GDM1 (cell line): ENCODE results near the gene APP.

Experiments used
- DNase-seq: peaks from one replicate; lab custom pipeline; 2025; lab: John Stamatoyannopoulos, UW

APP gene

GRCh38 chr21:26170471-26171257 is at the start of gene APP:
TSS of gene APP (minus strand) at chr21:26170770. CDS start at chr21:26170620, 150 bp downstream.
- peak; percentile 68 for DNase-seq

GRCh38 chr21:26212220-26212619 is 41.6 kb upstream of the APP start:
- no peak for DNase-seq

- peak; percentile 10 for DNase-seq
Measured at GRCh38 chr21:26210614-26211013, 40.0 kb upstream of the APP start.

- no peak for DNase-seq
Measured at GRCh38 chr21:26207021-26207420, 36.5 kb upstream of the APP start.

- no peak for DNase-seq
Measured at GRCh38 chr21:26199456-26199855, 28.9 kb upstream of the APP start.

- no peak for DNase-seq
Measured at GRCh38 chr21:26195708-26196107, 25.1 kb upstream of the APP start.

GRCh38 chr21:26194811-26195251 is 24.3 kb upstream of the APP start:
- no peak for DNase-seq

- no peak for DNase-seq
Measured at GRCh38 chr21:26194326-26194725, 23.8 kb upstream of the APP start.

GRCh38 chr21:26191609-26192008 is 21.0 kb upstream of the APP start:
- no peak for DNase-seq

- no peak for DNase-seq
Measured at GRCh38 chr21:26188422-26188821, 17.9 kb upstream of the APP start.

- no peak for DNase-seq
Measured at GRCh38 chr21:26185446-26185845, 14.9 kb upstream of the APP start.

- no peak for DNase-seq
Measured at GRCh38 chr21:26185021-26185420, 14.5 kb upstream of the APP start.

- no peak for DNase-seq
Measured at GRCh38 chr21:26179501-26179900, 8.9 kb upstream of the APP start.

- DNase-seq: no peak
Measured at GRCh38 chr21:26177746-26178426, 7.3 kb upstream of the APP start.

- no peak for DNase-seq
Measured at GRCh38 chr21:26177187-26177586, 6.6 kb upstream of the APP start.

GRCh38 chr21:26171258-26172100 is 909 bp upstream of the APP start:
- DNase-seq: no peak

- DNase-seq: peak; percentile 37
Measured at GRCh38 chr21:26169611-26170470, 729 bp downstream of the APP start.

GRCh38 chr21:26169061-26169610 is 1.4 kb downstream of the APP start:
- DNase-seq: peak; percentile 41

- DNase-seq: no peak
Measured at GRCh38 chr21:26168371-26168770, 2.2 kb downstream of the APP start.

GRCh38 chr21:26167593-26167992 is 3.0 kb downstream of the APP start:
- DNase-seq: no peak

GRCh38 chr21:26165331-26165730 is 5.2 kb downstream of the APP start:
- no peak for DNase-seq
